Activated T-helper 1 cell treated with Interleukin-2 at 50 U/mL for 16 hours (primary cell): ENCODE data around the gene TBC1D22B.
A peak's percentile ranks its signal among the peaks of the same experiment; 100 is the strongest.
"Not testable (repeated sequence)": the region's sequence is repeated elsewhere in the genome, so short reads cannot be mapped to it uniquely, and the experiment has no call there.

Experiments
- DNase-seq: peaks from one replicate; pipeline ENCODE4 v3.0.0-alpha.2; 2020; ENCODE audit warnings: low read depth

The TBC1D22B gene

DNA sequence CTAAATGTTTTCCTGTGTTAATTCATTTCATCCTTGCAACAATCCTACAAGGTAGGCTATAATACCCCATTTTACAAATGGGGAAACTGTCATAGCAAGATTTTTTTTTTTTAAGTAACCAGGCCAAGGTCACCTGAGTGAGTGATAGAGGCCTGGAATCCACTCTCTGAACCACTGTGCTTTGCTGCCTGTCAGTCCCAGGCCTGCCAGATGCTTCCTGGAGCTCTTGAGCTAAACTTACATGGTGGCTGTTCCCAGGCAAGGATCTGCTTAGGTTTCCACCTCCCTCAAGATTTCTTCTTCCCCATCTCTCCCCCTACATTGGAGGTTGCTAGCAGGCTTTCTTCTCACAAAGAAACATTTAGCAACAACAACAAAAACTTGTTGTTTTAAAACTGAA lies 63.5 kb downstream of the TBC1D22B start:
- DNase-seq, result no peak

DNA sequence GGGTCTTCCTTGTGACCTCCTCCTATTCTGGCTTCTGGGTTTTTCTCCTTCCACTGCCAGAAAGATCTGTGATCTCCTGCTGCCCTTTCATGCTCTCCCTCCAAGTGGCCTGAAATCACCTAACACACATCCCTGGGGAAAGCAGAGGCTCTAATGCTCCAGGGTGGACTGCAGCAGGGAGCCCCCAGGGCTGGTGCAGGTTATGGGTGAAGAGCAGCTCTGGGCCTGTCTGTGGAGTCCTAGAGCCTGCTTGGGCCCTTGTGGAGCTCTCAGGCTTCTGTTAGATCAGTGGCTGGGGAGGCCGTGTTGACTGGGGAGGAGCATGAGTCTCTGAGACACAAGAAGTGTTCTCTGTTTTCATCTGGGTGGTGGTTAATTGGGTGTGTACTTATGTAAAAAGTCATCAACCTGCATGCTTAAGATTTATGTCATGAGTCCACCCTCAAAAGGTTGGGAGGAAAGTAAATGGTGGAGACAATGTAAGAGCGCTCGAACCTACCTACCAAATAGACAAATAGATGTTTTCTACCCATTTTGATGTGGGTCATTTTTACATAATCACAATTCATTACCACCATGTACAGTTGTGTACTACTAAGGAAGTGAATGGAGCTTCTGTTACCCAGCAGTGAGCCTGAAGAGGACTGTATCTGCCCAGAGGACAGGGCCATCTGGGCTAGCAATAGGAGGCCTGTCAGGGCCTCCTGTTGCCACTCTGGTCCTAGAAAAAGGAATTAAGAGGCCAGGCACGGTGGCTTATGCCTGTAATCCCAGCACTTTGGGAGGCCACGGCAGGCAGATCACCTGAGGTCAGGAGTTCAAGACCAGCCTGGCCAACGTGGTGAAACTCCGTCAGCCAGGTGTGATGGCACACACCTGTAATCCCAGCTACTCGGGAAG lies 64.2 kb downstream of the TBC1D22B start:
- no peak for DNase-seq

DNA sequence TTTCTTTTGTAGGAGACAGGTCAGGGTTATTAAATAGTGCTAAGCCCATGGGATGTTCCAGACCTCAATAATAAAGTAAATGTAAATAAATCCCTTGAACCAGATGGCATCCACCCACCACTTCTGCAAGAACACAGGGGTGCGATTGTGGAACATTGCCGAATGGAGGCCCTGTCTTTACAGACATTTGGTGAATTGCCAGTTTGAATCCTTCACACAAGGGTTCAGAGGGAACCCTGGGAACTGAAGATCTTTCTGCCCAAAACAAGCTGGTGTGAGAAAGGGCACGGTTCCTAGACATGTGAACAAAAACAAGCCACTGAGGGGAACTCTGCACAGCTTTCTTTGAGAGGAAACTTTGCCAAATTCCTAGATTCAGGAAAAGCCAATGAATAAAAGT lies 66.0 kb downstream of the TBC1D22B start:
- DNase-seq, result no peak

DNA sequence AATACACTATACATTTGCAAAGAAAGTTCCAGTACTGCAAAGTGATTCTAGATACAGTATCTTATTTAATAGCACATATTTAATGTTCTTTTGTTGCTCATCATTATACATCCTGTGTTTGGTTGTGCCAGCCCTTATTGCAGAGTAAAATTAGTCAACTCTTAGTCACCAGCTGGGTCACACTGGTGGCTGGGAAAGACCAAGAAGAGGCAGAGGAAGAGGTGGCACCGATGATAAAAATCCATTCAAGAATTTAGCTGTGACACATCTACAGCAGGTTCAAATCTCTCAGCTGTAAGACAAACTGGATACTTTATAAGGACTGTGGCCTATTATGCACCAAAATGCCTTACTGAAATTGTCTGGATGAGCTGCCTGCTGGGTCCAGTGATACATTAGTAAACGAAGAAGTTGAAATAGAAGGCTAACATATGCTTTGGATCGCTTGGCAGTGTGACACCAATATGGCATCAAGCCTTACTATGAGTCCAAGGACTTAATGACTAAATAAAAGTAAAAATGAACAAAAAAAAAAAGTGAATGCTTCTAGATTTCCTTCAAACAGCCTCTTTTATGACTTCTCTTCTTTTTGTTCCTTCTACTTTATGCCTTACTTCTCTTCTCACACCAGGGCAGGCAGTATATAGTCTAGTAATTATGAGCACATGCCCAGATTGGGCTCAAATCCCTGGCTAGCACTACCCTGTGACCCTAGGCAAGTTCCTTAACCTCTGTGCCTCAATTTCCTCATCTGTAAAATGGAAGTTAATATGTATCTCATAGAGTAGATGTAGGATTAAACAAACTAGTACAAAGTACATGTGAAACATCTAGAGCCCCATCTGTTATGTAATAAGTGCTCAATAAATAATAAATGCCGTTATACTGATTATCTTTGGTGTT lies 66.8 kb downstream of the TBC1D22B start:
- DNase-seq, result no peak

DNA sequence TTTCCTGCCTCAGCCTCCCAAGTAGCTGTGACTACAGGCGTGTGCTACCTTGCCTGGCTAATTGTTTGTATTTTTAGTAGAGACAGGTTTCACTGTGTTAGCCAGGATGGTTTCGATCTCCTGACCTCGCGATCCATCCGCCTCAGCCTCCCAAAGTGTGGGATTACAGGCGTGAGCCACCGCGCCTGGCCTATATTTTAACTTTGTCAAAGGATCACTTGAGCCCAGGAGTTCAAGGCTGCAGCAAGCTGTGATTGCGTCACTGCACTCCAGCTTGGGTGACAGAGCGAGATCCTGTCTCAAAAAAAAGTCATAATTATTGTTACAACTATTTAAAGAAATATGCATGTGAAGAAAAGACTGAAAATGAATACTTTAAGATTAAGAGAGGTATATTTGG lies 72.8 kb downstream of the TBC1D22B start:
- not testable (repeated sequence) for DNase-seq

DNA sequence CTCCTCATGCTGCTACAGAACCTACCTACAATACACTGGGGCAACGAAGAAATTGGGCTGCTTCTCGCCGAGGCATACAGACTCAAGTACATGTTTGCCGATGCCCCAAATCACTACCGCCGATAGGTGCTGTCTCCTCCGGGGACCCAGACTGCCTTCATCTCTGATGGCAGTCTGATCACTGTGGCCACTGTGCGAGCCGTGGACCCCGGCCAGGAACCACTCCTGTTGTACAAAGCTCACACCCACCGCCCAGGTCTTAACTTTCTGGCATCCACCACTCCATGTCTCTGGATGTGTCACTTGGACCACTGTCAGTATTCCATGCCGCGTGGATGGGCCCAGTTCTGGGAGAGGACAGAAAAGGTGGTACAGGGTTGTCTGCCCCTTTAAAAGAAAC lies 73.5 kb downstream of the TBC1D22B start:
- no peak for DNase-seq

DNA sequence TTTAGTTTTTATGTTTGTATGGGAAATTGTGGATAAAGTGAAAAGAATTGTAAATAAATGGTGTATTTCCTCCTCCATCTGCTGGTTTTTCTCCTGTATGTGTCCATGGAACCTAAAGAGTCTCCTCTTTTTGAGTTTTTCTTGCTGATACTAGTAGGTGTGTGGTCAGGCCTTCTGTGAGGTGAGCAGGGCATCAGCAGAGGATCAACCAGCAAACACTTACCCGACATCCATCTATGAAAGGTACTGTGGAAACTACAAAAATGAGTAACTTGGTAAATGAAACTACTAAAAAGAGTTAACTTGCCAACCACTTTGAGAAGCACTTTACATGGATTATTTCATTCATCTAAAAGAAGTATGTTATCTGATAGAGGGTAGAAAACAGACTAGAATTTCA lies 75.3 kb downstream of the TBC1D22B start:
- no peak for DNase-seq

DNA sequence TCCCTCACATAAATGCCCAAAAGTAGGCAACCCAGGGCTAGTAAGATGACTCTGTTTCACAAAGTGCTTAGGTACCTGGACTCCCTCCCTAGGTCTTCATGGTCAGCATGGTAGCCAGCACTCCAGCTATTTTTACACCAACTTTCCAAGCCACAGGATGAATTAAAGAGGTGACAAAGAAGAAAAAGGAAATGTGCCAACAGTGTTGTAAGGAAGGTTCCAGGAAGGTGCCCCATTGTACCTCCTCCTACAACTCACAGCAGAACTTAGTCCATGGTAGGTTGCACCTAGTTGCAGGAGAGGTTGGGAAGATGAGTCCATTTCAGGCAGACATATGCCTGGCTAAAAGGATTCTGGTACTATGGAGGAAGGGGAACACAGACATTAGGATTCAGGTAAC lies 76.5 kb downstream of the TBC1D22B start:
- no peak for DNase-seq

DNA sequence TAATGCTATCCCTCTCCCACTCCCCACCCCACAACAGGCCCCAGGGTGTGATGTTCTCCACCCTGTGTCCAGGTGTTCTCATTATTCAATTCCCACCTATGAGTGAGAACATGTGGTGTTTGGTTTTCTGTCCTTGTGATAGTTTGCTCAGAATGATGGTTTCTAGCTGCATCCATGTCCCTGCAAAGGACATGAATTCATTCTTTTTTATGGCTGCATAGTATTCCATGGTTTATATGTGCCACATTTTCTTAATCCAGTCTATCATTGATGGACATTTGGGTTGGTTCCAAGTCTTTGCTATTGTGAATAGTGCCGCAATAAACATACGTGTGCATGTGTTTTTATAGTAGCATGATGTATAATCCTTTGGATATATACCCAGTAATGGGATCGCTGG lies 80.7 kb downstream of the TBC1D22B start:
- DNase-seq, result not testable (repeated sequence)

DNA sequence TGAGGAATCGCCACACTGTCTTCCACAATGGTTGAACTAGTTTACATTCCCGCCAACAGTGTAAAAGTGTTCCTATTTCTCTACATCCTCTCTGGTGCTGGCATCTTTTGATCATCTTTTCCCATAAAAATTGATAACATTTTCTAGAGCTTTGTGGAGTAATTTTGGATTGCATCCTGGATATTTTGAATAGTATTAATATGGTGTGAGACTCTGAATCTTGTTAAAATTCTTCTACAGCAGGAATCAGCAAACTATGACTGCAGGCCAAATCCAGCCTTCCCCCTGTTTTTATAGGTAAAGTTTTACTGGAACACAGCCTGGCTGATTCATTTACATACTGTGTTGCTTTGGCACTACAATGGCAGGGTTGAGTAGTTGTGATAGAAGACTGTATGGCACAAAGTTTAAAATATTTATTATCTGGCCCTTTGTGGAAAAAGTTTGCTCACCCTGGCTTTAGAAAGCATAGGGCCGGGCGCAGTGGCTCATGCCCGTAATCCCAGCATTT lies 81.2 kb downstream of the TBC1D22B start:
- no peak for DNase-seq

DNA sequence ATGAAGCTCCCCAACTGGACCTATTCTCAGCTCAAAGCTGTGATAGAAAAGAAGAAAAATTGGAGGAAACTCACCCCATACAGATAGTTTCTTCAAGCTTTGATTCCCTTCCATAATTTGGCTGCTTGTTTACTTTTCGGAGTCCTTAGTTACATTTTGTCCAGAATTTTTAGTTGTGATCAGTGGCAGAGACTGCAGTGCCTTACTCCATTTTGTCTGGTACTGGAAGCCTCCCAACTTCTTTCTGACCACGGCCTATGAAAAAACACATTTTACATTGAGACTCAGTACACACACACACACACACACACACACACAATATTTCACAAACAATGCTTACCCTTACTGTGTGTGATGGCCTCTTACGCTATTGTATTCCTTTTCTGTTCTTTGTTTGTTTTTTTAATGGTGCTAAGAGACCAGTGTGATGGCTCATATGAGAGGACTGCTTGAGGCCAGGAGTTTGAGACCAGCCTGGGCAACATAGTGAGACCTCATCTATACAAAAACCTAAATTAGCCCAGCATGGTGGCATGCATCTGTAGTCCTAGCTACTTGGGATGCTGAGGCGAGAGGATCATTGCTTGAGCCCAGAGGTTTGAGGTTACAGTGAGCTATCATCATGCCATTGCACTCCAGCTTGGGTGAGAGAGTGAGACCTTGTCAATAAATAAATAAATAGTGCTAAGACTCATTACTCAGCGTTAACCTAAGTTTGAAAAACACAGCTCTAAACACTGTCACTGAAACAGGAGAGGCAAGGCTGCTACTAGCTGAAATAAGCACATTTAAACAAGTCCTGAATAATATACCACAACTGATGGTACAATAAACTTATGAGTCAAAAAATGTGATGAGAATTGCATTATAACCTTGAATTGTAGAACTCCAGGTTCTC lies 82.4 kb downstream of the TBC1D22B start:
- no peak for DNase-seq

DNA sequence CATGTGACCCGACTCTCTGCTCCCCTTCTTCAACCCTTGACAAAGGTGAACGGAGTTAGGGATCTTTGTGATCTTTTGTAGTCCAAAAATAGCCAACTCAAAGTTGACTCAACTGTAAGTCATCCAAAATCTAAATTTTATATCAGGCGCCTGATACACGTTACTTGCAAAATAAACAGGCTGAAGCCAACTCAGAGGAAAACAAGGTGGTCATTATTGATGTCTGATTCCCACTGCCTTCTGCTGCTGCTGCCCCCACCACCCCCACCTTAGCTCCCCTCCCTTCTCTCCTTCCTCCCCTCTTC lies 83.0 kb downstream of the TBC1D22B start:
- DNase-seq, result no peak

DNA sequence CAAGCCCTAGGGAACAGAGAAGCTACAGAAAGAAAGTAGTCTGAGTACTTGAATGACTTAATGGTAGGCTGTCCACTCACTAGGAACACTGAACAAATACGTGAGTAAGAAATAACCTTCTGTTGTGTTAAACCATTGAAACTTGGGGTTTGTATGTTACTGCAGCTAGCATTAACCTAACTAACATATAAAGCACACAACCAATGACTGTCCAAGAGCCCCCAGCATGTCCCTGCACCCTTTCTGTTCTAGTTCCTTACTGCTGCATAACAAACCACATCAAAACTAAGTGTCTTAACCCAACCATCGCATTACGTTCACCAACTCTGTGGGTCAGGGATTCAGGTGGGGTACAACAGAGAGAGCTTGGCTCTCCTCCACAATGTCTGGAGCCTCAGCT lies 85.7 kb downstream of the TBC1D22B start:
- DNase-seq, result no peak

DNA sequence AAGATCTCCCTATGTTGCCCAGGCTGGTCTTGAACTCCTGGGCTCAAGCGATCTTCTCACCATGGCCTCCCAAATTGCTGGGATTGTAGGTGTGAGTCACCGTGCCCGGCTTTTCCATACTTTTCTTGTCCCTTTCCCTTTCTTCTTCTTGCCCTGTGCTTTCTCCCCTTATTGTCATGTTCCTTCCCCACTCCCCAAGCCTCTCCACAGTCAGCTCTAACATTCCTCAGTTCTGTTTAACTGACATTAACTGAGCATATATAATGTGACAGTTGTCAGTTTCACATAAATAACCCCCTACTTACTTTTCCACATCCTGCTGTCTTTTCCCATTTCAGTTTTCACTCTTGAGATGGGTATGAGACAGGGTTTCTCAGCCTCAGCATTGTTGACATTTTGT lies 86.7 kb downstream of the TBC1D22B start:
- DNase-seq, result no peak

DNA sequence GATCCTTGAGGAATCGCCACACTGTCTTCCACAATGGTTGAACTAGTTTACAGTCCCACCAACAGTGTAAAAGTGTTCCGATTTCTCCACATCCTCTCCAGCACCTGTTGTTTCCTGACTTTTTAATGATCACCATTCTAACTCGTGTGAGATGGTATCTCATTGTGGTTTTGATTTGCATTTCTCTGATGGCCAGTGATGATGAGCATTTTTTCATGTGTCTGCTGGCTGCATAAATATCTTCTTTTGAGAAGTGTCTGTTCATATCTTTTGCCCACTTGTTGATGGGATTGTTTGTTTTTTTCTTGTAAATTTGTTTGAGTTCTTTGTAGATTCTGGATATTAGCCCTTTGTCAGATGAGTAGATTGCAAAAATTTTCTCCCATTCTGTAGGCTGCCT lies 88.2 kb downstream of the TBC1D22B start:
- DNase-seq, result not testable (repeated sequence)

DNA sequence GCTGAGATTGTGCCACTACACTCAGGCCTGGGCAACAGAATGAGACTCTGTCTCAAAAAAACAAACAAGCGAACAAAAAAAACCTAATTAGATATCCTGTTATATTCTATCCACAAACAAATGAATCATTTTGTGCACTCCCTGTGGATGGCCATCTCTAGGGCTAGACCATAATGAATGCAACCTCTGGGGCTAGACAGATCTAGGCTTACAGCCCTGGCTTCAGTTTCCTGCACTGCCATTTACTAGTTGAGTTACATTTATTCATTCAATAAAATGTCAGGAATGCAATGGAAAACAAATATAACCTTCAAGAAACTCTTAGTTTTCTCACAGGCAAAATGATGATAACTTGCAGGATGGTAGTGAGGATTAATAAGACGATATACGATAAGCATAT lies 89.6 kb downstream of the TBC1D22B start:
- DNase-seq, result no peak

DNA sequence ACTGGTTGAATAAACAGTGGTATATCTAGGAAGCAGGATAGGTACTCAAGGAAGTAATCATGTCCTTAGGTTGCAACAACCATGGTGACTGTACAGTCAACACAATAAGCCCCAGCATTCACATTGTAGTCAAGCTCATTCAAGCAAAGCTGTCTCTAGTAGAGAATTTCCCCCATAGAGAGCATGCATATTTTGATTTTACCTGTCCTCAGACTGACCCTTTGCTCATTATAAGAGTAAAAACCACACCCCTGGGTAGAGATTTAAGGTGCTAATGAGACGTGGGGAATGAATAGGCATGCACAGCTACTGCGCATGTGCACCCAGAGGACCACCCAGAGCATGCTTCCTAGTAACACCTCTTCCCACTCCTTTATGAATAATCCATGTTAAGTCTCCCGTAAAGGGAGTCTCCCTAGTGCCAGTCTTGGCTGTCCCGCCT lies 90.1 kb downstream of the TBC1D22B start:
- DNase-seq, result no peak

DNA sequence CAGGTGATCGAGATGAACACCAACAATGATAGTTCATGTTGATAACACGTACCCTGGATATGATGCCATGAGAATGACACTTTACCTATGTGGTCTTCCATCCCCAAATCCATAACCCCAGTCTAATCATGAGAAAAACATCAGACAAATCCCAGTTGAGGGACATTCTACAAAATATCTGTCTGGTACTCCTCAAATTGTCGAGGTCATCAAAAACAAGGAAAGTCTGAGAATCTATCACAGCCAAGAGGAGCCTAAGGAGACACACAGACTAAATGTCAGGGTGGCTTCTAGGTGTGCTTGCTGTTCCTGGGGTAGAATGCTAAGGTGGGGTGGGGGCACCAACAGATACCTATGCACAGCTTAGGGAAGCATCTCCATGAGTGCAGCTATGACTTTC lies 93.5 kb downstream of the TBC1D22B start:
- no peak for DNase-seq

DNA sequence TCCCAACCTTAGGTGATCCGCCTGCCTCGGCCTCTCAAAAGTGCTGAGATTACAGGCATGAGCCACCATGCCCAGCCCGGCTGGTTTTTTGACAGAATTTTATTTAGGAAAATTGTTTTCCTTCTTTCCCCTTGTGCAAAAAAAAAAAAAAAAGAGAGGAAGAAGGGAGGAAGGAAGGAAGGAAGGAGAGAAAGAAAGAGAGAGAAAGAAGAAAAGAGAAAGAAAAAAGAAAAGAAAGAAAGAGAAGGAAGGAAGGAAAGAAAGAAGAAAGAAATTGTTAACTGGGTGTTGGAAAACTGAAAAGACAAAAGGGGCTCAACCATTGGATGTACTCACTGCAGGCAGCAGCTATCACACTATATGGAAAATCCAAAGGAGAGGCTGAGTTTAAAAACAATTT lies 94.8 kb downstream of the TBC1D22B start:
- no peak for DNase-seq

DNA sequence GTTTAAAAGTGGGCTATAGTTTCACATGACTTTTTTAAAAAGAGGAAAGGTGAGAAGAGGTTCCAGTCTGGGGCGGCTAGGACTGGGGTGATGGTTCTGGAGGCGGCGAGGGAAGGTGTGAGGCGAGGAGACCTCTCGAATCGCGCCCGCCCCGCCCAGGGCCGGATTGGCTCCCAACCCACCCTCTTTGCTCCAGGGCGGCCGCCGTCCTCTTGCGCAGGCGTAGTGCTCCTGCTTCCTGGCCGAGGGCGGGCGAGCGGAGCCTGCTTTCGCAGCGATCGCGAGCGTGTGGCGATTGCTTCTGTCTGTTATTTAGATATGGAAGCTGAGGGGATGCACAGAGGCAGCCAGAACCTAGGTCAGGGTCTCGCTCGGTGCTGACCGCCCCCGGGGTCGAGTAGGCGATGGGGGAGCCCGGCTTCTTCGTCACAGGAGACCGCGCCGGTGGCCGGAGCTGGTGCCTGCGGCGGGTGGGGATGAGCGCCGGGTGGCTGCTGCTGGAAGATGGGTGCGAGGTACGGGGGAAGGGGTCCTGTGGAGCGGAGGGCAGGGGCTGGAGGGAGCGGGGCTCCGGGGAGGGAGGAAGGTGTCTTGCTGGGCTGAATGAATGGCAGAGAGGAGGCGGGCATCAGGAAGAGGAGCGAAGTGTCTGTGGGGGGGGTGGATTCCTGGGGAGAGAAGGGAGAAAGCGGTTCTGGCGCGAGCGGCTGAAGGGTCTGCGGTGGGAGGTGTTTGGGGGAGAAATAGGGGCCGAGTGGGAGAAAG lies 96.4 kb downstream of the TBC1D22B start, which contains the start of gene RNF8:
Gene RNF8 (plus strand): TSS at position 223 of the 765 bp plus-strand sequence. CDS start 182 bp downstream, at position 405.
- peak; percentile 82 for DNase-seq
